Loucy (cell line): Measurements from ENCODE around the gene PDGFD.
A peak's percentile ranks its signal among the peaks of the same experiment; 100 is the strongest.

Source experiments
- H2AFZ ChIP-seq: fragments of 200-600 bp; sonication (generic); 2 replicates; pipeline ENCODE4 v1.6.0; 2016; ENCODE audit warnings: antibody characterized with exemption, mild to moderate bottlenecking, low read length, moderate library complexity
- H3F3A ChIP-seq: fragments of 200-600 bp; 2 replicates; pipeline ENCODE4 v1.6.0; 2016; ENCODE audit warnings: antibody characterized with exemption, low read depth, mild to moderate bottlenecking
- H3K27me3 ChIP-seq: fragments of 200-600 bp; sonication (generic); 2 replicates; pipeline ENCODE4 v1.6.1; 2014; ENCODE audit warnings: low read length, mild to moderate bottlenecking; ENCODE audit not compliant: insufficient read depth, poor library complexity, severe bottlenecking
- H3K36me3 ChIP-seq: fragments of 200-600 bp; sonication (generic); 2 replicates; pipeline ENCODE4 v1.6.1; 2016; ENCODE audit warnings: low read length; ENCODE audit not compliant: insufficient read depth
- H3K4me1 ChIP-seq: fragments of 200-600 bp; sonication (generic); 2 replicates; pipeline ENCODE4 v1.5.1; 2014; ENCODE audit warnings: low read length, mild to moderate bottlenecking; ENCODE audit not compliant: insufficient read depth, poor library complexity, severe bottlenecking
- H3K4me2 ChIP-seq: fragments of 200-600 bp; sonication (generic); 2 replicates; pipeline ENCODE4 v1.6.0; 2014; ENCODE audit warnings: antibody characterized with exemption, low read length, low read depth, mild to moderate bottlenecking; ENCODE audit not compliant: poor library complexity, severe bottlenecking
- H3K4me3 ChIP-seq: fragments of 200-600 bp; sonication (generic); 2 replicates; pipeline ENCODE4 v1.5.1; 2014; ENCODE audit warnings: low read length, mild to moderate bottlenecking, mixed read lengths; ENCODE audit not compliant: poor library complexity, severe bottlenecking
- H3K79me2 ChIP-seq: fragments of 200-600 bp; sonication (generic); 2 replicates; pipeline ENCODE4 v1.6.1; 2014; ENCODE audit warnings: low read length; ENCODE audit not compliant: insufficient read depth
- H3K9ac ChIP-seq: fragments of 200-600 bp; sonication (generic); 2 replicates; pipeline ENCODE4 v1.6.0; 2014; ENCODE audit warnings: mild to moderate bottlenecking, low read depth, low read length, moderate library complexity; ENCODE audit not compliant: poor library complexity, severe bottlenecking
- H3K9me2 ChIP-seq: fragments of 200-600 bp; sonication (generic); replicated peaks from 2 replicates; pipeline ENCODE4 v1.6.1; 2016; ENCODE audit warnings: low read depth, low read length, mixed read lengths
- H3K9me3 ChIP-seq: fragments of 200-600 bp; sonication (generic); 2 replicates; pipeline ENCODE4 v1.6.1; 2014; ENCODE audit warnings: mild to moderate bottlenecking, antibody characterized with exemption, low read length, low read depth; ENCODE audit not compliant: insufficient read depth
- H4K20me1 ChIP-seq: fragments of 200-600 bp; sonication (generic); 2 replicates; pipeline ENCODE4 v1.6.0; 2014; ENCODE audit warnings: antibody characterized with exemption, low read length, mild to moderate bottlenecking; ENCODE audit not compliant: insufficient read depth, poor library complexity, severe bottlenecking
- CTCF ChIP-seq: fragments of 200-600 bp; sonication (generic); conservative IDR thresholded peaks from 2 replicates; pipeline ENCODE4 v1.5.1; 2014; ENCODE audit warnings: mild to moderate bottlenecking, antibody characterized with exemption, low read length
- EZH2phosphoT487 ChIP-seq: fragments of 200-600 bp; IDR thresholded peaks from 2 replicates; pipeline ENCODE4 v1.6.1; 2018; ENCODE audit warnings: antibody characterized with exemption, mild to moderate bottlenecking, moderate library complexity, borderline replicate concordance

Gene PDGFD

GRCh38 chr11:104161751-104162450 lies 2.0 kb downstream of the PDGFD start:
- no peaks in the 10 kb centered on the region for H4K20me1 ChIP-seq
- no peaks in the 10 kb centered on the region for H3F3A ChIP-seq
- no peak for TF ChIP-seq EZH2phosphoT487
- TF ChIP-seq CTCF = no peak
- H3K36me3 ChIP-seq = no peaks in the 10 kb centered on the region
- peak overlapping the region; percentile 65 for H3K4me2 ChIP-seq
- no peaks in the 10 kb centered on the region for H3K79me2 ChIP-seq
- no peaks in the 10 kb centered on the region for H3K9me3 ChIP-seq
- no peak overlapping the region for H3K9ac ChIP-seq
- no peak overlapping the region for H2AFZ ChIP-seq
- H3K9me2 ChIP-seq = no peaks in the 10 kb centered on the region
- H3K4me3 ChIP-seq = no peak overlapping the region
- peaks cover 5% of the 10 kb centered on the region for H3K4me1 ChIP-seq
- H3K27me3 ChIP-seq = no peaks in the 10 kb centered on the region

- H3K9me3 ChIP-seq = no peaks in the 10 kb centered on the region
- H3K36me3 ChIP-seq = no peaks in the 10 kb centered on the region
- H3K4me3 ChIP-seq = no peak overlapping the region
- no peak overlapping the region for H2AFZ ChIP-seq
- no peaks in the 10 kb centered on the region for H4K20me1 ChIP-seq
- no peaks in the 10 kb centered on the region for H3K9me2 ChIP-seq
- peaks cover 12% of the 10 kb centered on the region for H3K4me1 ChIP-seq
- peak overlapping the region; percentile 27 for H3K4me2 ChIP-seq
- TF ChIP-seq EZH2phosphoT487 (no peak), CTCF (no peak)
- H3F3A ChIP-seq = no peaks in the 10 kb centered on the region
- H3K27me3 ChIP-seq = no peaks in the 10 kb centered on the region
- H3K79me2 ChIP-seq = no peaks in the 10 kb centered on the region
- H3K9ac ChIP-seq = no peak overlapping the region
Observed at GRCh38 chr11:104159356-104159755, 4.6 kb downstream of the PDGFD start.

- H3K27me3 ChIP-seq = no peaks in the 10 kb centered on the region
- no peaks in the 10 kb centered on the region for H3K36me3 ChIP-seq
- no peak overlapping the region for H2AFZ ChIP-seq
- H4K20me1 ChIP-seq = no peaks in the 10 kb centered on the region
- no peaks in the 10 kb centered on the region for H3K9me2 ChIP-seq
- peaks cover 33% of the 10 kb centered on the region for H3K4me1 ChIP-seq
- H3K9me3 ChIP-seq = no peaks in the 10 kb centered on the region
- H3K4me3 ChIP-seq = no peak overlapping the region
- H3F3A ChIP-seq = peaks cover 4% of the 10 kb centered on the region; the same call in 1 of the 2 replicates
- H3K79me2 ChIP-seq = no peaks in the 10 kb centered on the region
- H3K4me2 ChIP-seq = no peak overlapping the region
- no peak overlapping the region for H3K9ac ChIP-seq
- TF ChIP-seq CTCF = no peak
- no peak for TF ChIP-seq EZH2phosphoT487
Observed at GRCh38 chr11:104155375-104155774, 8.6 kb downstream of the PDGFD start.
